T-helper 2 cell (primary cell): ENCODE results near the gene TST.

Source experiments
- DNase-seq, 5 experiments: peaks; one replicate each; pipeline versions ENCODE4 v3.0.0 to v3.0.0-alpha.2; 2012 to 2022

The TST gene

DNA sequence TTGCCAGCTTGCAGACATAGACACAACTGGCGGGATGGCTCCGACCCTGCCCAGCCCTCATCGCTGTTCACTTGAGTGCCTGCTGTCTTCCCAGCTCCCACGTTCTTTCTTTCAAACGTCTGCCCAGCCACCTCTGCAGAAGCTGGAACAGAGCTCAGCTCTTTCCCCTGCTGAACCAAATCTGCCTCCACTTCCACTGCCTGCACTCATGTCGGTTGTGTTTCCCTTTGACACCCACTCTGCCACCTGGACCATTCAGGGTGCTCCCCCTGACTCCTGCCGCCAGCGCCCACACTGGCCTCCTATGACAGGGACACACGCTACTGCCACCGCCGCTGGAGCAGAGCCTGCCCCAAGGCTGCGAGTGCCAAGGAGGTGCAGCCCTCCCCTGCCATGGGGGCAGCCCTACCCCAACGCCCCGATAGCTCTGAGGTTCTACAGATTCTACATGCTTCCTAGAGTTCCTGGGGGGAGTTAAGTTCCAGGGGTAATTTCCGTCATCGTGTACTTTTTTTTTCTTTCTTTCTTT lies 37.9 kb downstream of the TST start:
- DNase-seq = no peak

DNA sequence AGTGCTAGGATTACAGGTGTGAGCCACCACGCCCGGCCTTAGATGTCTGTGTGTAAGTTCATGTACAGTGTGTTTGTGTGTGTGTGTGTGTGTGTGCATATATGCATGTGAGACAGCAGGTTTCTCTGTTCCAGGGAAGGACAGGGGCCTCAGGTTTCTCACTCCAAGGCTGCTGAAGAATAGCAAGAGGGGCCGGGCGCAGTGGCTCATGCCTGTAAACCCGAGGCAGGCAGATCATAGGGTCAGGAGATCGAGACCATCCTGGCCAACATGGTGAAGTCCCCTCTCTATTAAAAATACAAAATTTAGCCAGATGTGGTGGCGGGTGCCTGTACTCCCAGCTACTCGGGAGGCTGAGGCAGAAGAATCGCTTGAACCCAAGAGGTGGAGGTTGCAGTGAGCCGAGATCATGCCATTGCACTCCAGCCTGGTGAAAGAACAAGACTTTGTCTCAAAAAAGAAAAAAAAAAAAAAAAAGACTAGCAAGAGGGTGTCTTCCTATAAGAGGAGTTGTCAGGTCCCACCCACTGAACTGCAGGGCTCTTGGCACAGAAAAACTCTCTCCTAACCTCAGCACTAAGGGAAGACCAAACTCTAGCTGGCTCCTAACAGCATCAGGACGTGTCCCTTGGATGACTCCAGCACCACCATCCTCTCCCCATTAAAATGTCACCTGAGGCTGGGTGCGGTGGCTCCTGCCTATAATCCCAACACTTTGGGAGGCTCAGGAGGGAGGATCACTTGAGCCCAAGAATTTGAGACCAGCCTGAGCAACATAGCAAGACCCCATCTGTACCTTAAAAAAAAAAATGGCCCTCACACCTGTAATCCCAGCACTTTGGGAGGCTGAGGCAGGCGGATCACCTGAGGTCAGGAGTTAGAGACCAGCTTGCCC lies 40.0 kb downstream of the TST start:
- DNase-seq = no peak

DNA sequence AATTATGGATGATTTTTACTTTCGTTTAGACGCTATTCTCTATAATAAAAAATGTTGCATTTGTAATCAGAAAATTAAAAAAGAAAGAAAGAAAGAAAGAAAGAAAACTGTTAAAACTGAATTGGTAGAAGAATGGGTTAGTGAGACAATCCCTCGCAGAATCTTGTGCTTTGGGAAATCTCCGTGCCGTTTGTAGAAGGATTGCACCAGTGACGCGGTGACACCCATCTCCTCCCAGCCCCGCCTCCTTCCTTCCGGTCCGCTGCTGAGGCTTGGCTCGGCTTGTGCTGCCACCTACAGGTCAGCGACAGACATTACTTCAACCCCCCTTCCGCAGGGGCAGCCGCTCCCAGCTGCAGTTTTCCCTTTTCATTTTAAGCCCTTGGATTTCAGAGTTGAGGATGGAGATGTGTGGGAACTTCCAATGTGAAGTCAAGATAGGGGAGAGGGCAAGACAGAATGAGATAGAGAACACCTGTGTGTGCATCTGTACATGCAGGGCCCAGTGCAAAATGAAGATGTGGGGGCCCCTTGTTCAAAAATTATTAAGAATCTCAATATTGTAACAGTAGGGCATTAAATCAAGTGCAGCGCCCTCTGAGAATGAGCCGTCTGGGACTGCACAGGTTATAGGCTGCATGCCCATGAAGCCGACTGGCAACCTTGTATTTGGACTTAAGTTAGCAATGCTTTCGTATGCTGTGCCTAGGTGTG lies 41.1 kb downstream of the TST start:
- DNase-seq = peak; percentile 77 to 90 (median 82)

DNA sequence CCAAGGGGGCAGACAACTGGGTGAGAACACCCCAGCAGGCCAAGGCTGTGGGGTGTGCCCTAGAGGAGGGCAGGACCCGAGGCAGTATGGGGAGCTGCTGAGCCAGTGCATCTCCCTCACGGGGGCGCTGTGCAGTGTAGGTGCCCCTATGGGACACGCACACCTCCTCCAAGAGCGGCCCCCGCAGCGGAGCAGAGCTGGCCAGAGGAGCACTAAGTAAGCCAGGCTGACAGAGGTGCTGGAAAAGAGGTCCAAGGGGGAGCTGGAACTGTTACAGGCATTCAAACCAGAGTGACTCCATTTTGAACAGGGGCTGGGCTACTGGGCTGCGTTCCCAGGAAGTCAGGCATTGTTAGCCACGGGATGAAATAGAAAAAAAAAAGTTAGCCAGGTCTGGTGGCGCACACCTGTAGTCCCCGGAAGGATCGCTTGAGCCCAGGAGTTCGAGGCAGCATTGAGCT lies 41.8 kb downstream of the TST start:
- DNase-seq = peak; percentile 49 to 88 (median 72)

DNA sequence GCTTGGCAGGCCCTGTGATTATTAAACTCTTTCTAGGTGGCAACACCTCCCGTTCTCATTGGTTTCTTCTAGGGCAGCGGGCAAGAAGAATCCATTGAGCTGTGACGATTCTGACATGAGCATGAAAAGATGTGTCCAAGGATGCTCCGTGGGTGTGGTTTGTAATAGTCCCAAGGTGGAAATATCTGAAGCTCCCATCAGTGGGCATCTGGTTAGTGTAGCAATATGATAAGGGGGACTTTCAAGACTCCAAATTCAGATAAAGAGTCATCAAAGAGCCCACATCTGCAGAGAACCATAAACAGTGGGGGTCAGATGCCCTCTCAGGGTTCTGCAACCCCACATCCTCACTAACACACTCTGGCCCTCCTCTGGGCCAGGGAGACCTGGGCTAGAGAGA lies 42.6 kb downstream of the TST start:
- DNase-seq = no peak

DNA sequence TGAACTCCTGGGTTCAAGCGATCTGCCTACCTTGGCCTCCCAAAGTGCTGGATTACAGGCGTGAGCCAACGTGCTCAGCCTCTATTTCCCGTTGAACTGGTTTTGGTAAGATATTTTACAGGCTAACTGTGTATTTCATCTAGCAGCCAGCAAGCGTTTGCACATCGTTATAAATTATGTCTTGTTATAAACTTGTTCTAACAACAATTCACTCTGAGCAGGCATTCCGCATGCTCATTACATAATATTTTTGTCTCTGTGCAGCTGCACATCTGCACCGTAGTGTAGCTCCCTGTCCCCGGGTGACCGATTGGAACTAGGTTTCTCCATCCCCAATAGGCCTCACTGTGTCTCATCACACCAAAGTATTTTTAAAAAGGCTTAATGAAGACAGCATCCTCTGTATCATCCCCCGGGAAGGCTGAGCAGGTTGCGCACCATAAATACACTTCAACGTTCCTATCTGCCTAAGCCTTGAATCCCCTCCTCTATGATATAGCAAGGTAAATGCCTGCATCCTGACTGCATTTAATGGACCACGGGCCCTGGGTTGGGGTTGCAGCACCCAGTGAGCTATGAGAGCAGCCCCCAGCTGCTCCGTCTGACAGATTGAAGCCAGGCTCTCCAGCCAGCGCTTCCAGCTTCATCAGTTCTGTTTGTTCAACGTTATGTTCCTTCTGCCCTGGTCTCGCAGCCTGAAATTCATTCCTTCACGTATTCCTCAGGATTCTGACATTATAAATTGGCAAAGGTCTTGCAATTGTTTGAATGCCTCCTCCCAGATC lies 47.7 kb downstream of the TST start:
- no peak for DNase-seq

DNA sequence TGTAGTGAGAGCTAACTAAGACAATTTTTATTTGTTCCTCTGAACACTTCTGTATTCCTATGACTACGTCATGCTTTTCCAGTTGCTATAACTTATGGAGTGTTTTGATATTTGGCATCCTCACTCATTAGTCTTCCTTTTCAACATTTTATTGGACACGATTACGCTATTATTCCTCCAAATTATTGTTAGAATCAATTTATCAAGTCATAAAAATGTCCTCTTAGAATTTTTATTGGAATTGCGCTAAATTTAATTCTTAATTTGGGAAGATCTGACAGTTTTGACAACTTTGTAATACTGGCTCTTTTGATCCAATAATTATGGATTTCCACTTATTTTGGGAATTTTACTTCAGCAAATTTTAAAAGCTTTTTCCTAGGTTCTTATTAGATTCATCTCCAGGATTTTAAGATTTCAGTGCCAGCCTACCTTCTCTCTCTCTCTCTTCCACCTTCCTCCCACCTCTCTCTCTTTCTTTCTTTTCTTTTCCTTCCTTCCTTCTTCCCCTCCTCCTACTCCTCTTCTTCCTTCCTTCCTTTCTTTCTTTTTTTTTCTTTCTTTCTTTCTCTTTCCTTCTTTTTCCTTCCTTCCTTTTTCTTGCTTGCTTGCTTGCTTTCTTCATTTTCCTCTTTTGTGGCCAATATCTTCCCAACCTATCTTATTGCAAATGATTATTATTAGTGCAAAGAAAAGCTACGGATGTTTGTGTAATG lies 50.8 kb downstream of the TST start:
- DNase-seq = no peak

DNA sequence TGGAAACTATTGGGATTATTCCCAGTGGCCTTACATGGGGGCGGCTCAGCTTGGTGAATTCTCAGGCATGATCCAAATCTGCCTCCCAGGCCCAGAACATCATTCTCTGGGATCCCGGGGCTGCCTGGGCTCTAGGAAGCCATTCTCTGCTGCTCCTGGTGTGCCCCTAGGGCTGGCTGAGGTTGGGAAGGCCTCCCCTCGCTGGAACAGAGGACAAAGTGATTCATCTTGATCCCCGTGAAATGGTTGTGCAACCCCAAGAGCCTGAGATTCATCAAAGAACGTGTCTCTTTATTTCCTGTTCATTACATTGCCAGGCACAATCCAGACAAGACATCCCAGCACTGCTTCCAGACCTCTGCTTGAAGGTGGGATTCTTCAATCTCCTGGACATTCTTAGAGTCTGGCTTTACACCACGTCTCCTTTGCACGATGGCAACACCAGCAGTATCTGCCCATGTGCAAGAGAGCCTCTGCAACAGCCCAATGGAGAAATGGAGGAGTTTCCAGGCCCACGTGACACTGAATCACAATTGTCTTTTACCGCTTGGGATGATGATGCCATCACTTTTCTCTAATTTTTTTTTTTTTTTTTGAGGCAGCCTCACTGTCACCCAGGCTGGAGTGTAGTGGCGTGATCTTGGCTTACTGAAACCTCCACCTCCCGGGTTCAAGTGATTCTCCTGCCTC lies 52.3 kb downstream of the TST start:
- DNase-seq = no peak

DNA sequence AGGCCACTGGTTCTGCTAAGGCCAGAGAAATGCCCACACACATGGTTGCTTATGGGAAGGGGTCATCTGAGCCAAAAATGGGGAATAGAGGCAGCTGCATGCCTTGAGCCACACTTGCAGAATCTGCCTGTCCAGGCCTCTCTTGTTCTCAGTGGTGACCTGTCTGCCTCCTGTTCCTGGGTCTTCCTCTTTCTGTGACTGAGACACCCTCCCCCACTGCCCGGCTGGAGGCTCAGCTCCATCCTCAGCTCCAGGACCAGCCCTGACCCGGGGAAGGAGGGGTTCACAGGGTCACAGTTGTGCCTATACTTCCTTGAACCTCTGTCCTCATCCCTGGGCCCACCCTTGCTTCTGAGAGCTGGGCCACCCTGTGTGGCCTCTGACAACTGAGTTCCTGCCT lies 53.6 kb downstream of the TST start:
- no peak for DNase-seq

DNA sequence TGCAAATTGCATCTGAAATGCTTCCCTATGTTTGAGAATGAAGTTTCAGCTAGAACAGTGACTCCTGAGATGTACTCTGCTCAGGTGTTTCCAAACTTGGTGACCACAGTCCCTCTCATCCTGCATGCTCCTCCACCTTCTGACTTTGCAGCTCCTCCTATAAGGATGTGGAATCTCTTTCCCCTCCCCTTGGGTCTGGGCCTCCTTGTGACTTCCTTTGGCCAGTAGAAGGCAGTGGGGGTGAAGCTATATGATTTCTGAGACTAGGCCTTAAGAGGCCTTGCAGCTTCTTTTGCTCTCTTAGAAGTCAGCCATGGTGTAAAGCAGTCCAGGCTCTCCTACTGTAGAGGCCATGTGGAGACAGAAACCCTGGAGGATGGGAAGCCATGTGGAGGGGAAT lies 55.1 kb downstream of the TST start:
- DNase-seq = no peak

DNA sequence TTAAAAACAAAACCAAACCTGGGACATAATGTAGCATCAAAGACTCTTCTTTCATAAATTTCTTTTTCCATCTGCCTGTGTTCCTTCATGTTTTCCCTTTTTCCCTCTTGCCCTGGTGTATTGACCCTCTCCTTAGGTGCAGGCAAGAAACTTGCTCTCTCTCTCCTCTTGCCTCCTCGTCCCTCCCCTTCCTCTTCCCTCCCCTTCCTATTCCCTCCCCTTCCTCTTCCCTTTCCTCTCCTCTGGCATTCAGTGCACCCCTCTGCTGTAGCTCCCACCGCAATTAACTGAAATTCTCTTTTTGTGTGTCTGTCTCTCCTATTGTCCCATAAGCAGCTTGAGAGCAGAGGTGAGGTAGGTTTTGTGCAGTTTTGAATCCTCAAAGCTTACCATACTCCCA lies 55.9 kb downstream of the TST start:
- no peak for DNase-seq

DNA sequence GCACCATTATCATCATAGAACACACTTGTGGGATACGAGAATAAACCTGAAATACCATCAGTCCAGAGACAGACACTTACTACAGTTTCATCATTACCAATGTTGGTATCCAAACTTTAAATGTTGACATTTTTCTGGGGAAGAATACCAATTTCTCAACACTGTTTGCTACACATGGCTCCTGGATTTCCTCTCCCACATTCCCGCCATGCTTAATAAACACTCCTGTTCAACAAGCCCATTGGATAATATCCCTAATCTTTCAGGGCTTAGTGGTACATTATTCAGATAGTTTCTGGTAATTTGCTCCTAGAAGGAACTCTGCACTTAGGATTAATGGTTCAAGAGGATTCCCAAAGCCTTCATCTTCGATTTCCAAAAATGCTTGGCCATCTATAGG lies 57.6 kb downstream of the TST start:
- no peak for DNase-seq
